H9 (cell line): ENCODE data around the gene USB1. TPM values are rescaled to one million over a fixed set of nuclear protein-coding genes. Genes with fewer than 3 reads are reported as not detected.

Source experiments
- DNase-seq: peaks from one replicate; pipeline ENCODE4 v3.0.0-alpha.2; 2017
- H2AFZ ChIP-seq: one replicate; pipeline ENCODE4 v1.6.1; 2013; ENCODE audit warnings: mild to moderate bottlenecking, low read length, control low read depth, moderate library complexity
- H2AK5ac ChIP-seq: 2 replicates; pipeline ENCODE4 v1.6.1; 2013; ENCODE audit warnings: low read length, control low read depth, mixed read lengths; ENCODE audit not compliant: insufficient read length
- H2BK120ac ChIP-seq: one replicate; pipeline ENCODE4 v1.6.1; 2013; ENCODE audit warnings: low read depth, mild to moderate bottlenecking, low read length, control low read depth, inconsistent platforms; ENCODE audit not compliant: poor library complexity, severe bottlenecking
- H2BK12ac ChIP-seq: 2 replicates; pipeline ENCODE4 v1.6.1; 2013; ENCODE audit warnings: low read length, control low read depth, mixed read lengths, low read depth; ENCODE audit not compliant: insufficient read length
- H2BK15ac ChIP-seq: 2 replicates; pipeline ENCODE4 v1.6.1; 2013; ENCODE audit warnings: low read depth, low read length, control low read depth
- H2BK20ac ChIP-seq: one replicate; pipeline ENCODE4 v1.6.1; 2013; ENCODE audit warnings: low read depth, mild to moderate bottlenecking, low read length, control low read depth, inconsistent platforms; ENCODE audit not compliant: poor library complexity, severe bottlenecking
- H2BK5ac ChIP-seq: 2 replicates; pipeline ENCODE4 v1.6.1; 2013; ENCODE audit warnings: low read length, control low read depth, mixed read lengths; ENCODE audit not compliant: insufficient read length
- H3K14ac ChIP-seq: 2 replicates; pipeline ENCODE4 v1.6.1; 2013; ENCODE audit warnings: low read length, control low read depth; ENCODE audit not compliant: insufficient read depth
- H3K18ac ChIP-seq: 2 replicates; pipeline ENCODE4 v1.6.1; 2013; ENCODE audit warnings: low read depth, mild to moderate bottlenecking, mixed read lengths, low read length, control low read depth; ENCODE audit not compliant: insufficient read length
- H3K23ac ChIP-seq: 2 replicates; pipeline ENCODE4 v1.6.1; 2013; ENCODE audit warnings: low read length, control low read depth, mixed read lengths, low read depth; ENCODE audit not compliant: insufficient read length
- H3K23me2 ChIP-seq: 2 replicates; pipeline ENCODE4 v1.6.1; 2013; ENCODE audit warnings: low read depth, mild to moderate bottlenecking, mixed read lengths, low read length, control low read depth; ENCODE audit not compliant: insufficient read length, poor library complexity, severe bottlenecking
- H3K27ac ChIP-seq: 2 replicates; pipeline ENCODE4 v1.5.1; 2013; ENCODE audit warnings: low read length, control low read depth, mixed read lengths, low read depth; ENCODE audit not compliant: insufficient read length
- H3K27me3 ChIP-seq: 2 replicates; pipeline ENCODE4 v1.6.1; 2013; ENCODE audit warnings: low read length, control low read depth, inconsistent platforms; ENCODE audit not compliant: insufficient read depth
- H3K4ac ChIP-seq: 2 replicates; pipeline ENCODE4 v1.6.1; 2013; ENCODE audit warnings: low read depth, mild to moderate bottlenecking, control low read depth, inconsistent platforms, low read length, moderate library complexity
- H3K4me1 ChIP-seq: 2 replicates; pipeline ENCODE4 v1.6.1; 2013; ENCODE audit warnings: low read length, control low read depth, inconsistent platforms; ENCODE audit not compliant: insufficient read depth
- H3K4me2 ChIP-seq: 2 replicates; pipeline ENCODE4 v1.6.1; 2013; ENCODE audit warnings: low read length, control low read depth, mixed read lengths; ENCODE audit not compliant: insufficient read length, insufficient read depth
- H3K56ac ChIP-seq: 2 replicates; pipeline ENCODE4 v1.6.1; 2013; ENCODE audit warnings: low read depth, mild to moderate bottlenecking, mixed read lengths, low read length, control low read depth; ENCODE audit not compliant: insufficient read length
- H3K79me1 ChIP-seq: 2 replicates; pipeline ENCODE4 v1.6.1; 2013; ENCODE audit warnings: low read depth, mild to moderate bottlenecking, moderate library complexity, low read length, control low read depth, inconsistent platforms; ENCODE audit not compliant: insufficient read depth, poor library complexity, severe bottlenecking
- H3K79me2 ChIP-seq: 2 replicates; pipeline ENCODE4 v1.6.1; 2013; ENCODE audit warnings: low read length, control low read depth, inconsistent platforms; ENCODE audit not compliant: insufficient read depth
- H3K9ac ChIP-seq: 2 replicates; pipeline ENCODE4 v1.6.1; 2013; ENCODE audit warnings: low read length, control low read depth, mixed read lengths; ENCODE audit not compliant: insufficient read length; ENCODE audit errors: extremely low read depth
- H3K9me3 ChIP-seq: one replicate; pipeline ENCODE4 v1.6.1; 2013; ENCODE audit warnings: low read depth, low read length, inconsistent platforms; ENCODE audit not compliant: control insufficient read depth
- H3T11ph ChIP-seq: one replicate; pipeline ENCODE4 v1.6.1; 2013; ENCODE audit warnings: mild to moderate bottlenecking, low read length, control low read depth, inconsistent platforms
- H4K20me1 ChIP-seq: one replicate; pipeline ENCODE4 v1.6.1; 2013; ENCODE audit not compliant: control insufficient read depth, insufficient read length, insufficient read depth
- H4K5ac ChIP-seq: 2 replicates; pipeline ENCODE4 v1.6.1; 2013; ENCODE audit warnings: low read depth, mild to moderate bottlenecking, mixed read lengths, low read length, control low read depth; ENCODE audit not compliant: insufficient read length
- H4K8ac ChIP-seq: replicated peaks from 2 replicates; pipeline ENCODE4 v1.6.1; 2013; ENCODE audit warnings: low read length, control low read depth, mixed read lengths, low read depth; ENCODE audit not compliant: insufficient read length
- H4K91ac ChIP-seq: 2 replicates; pipeline ENCODE4 v1.6.1; 2013; ENCODE audit warnings: low read depth, mild to moderate bottlenecking, moderate library complexity, mixed read lengths, low read length, control low read depth; ENCODE audit not compliant: insufficient read length
- H3K27ac Mint-ChIP-seq, 3 experiments: 2 replicates in 2 of 3; 3 replicates in 1 of 3; pipeline ENCODE4 v1.8.0; 2020 to 2021; ENCODE audit warnings: mixed read lengths in 3 of 3, mild to moderate bottlenecking in 1 of 3, moderate library complexity in 1 of 3
- H3K27me3 Mint-ChIP-seq: 2 replicates; pipeline ENCODE4 v1.8.0; 2021; ENCODE audit warnings: low read depth, mild to moderate bottlenecking, moderate library complexity, mixed read lengths
- H3K36me3 Mint-ChIP-seq, 3 experiments: 2 replicates in 2 of 3; 3 replicates in 1 of 3; pipeline ENCODE4 v1.8.0; 2020 to 2021; ENCODE audit warnings: low read depth in 3 of 3, mixed read lengths in 3 of 3; ENCODE audit not compliant: insufficient read depth in 1 of 3
- H3K4me1 Mint-ChIP-seq, 2 experiments: 2 replicates each; pipeline ENCODE4 v1.8.0; 2020; ENCODE audit warnings: mixed read lengths in 2 of 2
- H3K4me3 Mint-ChIP-seq, 2 experiments: 2 replicates in 1 of 2; 3 replicates in 1 of 2; pipeline ENCODE4 v1.8.0; 2020 to 2021; ENCODE audit warnings: mild to moderate bottlenecking in 2 of 2, mixed read lengths in 2 of 2, moderate library complexity in 1 of 2
- H3K9me3 Mint-ChIP-seq, 2 experiments: 2 replicates in 1 of 2; 3 replicates in 1 of 2; pipeline ENCODE4 v1.8.0; 2020; ENCODE audit warnings: mild to moderate bottlenecking in 2 of 2, mixed read lengths in 2 of 2, moderate library complexity in 1 of 2
- CTCF ChIP-seq: fragments of 200-600 bp; sonication (generic); conservative IDR thresholded peaks from 3 replicates; pipeline ENCODE4 v1.8.0; 2021; ENCODE audit warnings: antibody characterized with exemption, mild to moderate bottlenecking
- WGBS: extraction: QIAGEN DNeasy Blood & Tissue Kit; methylation state at CpG from one replicate; pipeline ENCODE4 v1.1.7; 2013; ENCODE audit warnings: missing lambda C conversion rate, low lambda C conversion rate, mixed read lengths; ENCODE audit not compliant: insufficient read length; ENCODE audit errors: extremely low coverage; 5-methylcytosine and 5-hydroxymethylcytosine counted together
- total RNA-seq: library from RNA; stranded (reverse); gene quantifications from 2 replicates; pipeline ENCODE4 v1.2.1, GENCODE V29; 2021

Gene USB1
- total RNA-seq, 1 experiment from 2014 or later = 65.0 TPM

GRCh38 chr16:57994778-57995177 is 6.4 kb upstream of the USB1 start:
- Histone ChIP-seq H3K4me2 (no peak overlapping the region), H4K5ac (no peak overlapping the region), H3K27me3 (no peaks in the 10 kb centered on the region), H3K23ac (no peak overlapping the region), H2BK12ac (no peak overlapping the region), H3K9ac (no peak overlapping the region), H2BK5ac (no peak overlapping the region), H4K91ac (no peak overlapping the region), H2BK20ac (no peak overlapping the region), H2BK120ac (no peak overlapping the region), H3K23me2 (peaks cover 3% of the 10 kb centered on the region), H3K79me2 (no peaks in the 10 kb centered on the region), H3K4ac (no peak overlapping the region), H3K14ac (no peak overlapping the region), H4K20me1 (no peaks in the 10 kb centered on the region), H4K8ac (no peak overlapping the region), H3K9me3 (no peaks in the 10 kb centered on the region), H3K56ac (no peak overlapping the region), H2AK5ac (no peak overlapping the region), H3K27ac (no peak overlapping the region), H2BK15ac (no peak overlapping the region), H3K79me1 (no peaks in the 10 kb centered on the region), H3K18ac (no peak overlapping the region), H3T11ph (no peak overlapping the region), H2AFZ (no peak overlapping the region), H3K4me1 (peaks cover 2% of the 10 kb centered on the region; the same call in 1 of the 2 replicates)
- H3K9me3 Mint-ChIP-seq = no peaks in the 10 kb centered on the region
- peak; percentile 63 for TF ChIP-seq CTCF
- DNase-seq = peak; percentile 59
- peaks cover 4 to 14% (median 12%) of the 10 kb centered on the region in 3 experiments; a peak in 6 of 7 replicates for H3K36me3 Mint-ChIP-seq
- H3K4me1 Mint-ChIP-seq = peaks cover 17 to 18% of the 10 kb centered on the region in 2 experiments
- no peaks in the 10 kb centered on the region; the same call in 1 of the 2 replicates for H3K27me3 Mint-ChIP-seq
- H3K4me3 Mint-ChIP-seq = no peak overlapping the region
- no peak overlapping the region for H3K27ac Mint-ChIP-seq
- no CpG with 5 or more reads among the region's 4 CpGs for WGBS
